ENCODE results near the gene SERPINA4. TPM values are rescaled to one million over a fixed set of nuclear protein-coding genes. Genes with fewer than 3 reads are reported as not detected.

The SERPINA4 gene
- total RNA-seq, 1 experiment from 2014 or later = not detected

- Histone ChIP-seq H2BK120ac (ENCODE audit: low read depth, low read length, poor library complexity, severe bottlenecking) (no peak overlapping the region), H2BK5ac (ENCODE audit: insufficient read length, low read length) (no peak overlapping the region), H3K27me3 (ENCODE audit: insufficient read depth, low read length) (no peaks in the 10 kb centered on the region), H3K9me3 (ENCODE audit: control insufficient read depth, low read depth, low read length) (no peaks in the 10 kb centered on the region), H3K4me1 (ENCODE audit: insufficient read depth, low read length) (no peaks in the 10 kb centered on the region), H3K27ac (ENCODE audit: insufficient read length, low read depth, low read length) (no peak overlapping the region), H4K20me1 (ENCODE audit: control insufficient read depth, insufficient read depth, insufficient read length) (no peaks in the 10 kb centered on the region), H3K79me1 (ENCODE audit: insufficient read depth, low read depth, low read length, poor library complexity, severe bottlenecking) (no peaks in the 10 kb centered on the region), H3K4ac (ENCODE audit: low read depth, low read length) (no peak overlapping the region), H3K23ac (ENCODE audit: insufficient read length, low read depth, low read length) (no peak overlapping the region), H3K23me2 (ENCODE audit: insufficient read length, low read depth, low read length, poor library complexity, severe bottlenecking) (no peaks in the 10 kb centered on the region), H2AK5ac (ENCODE audit: insufficient read length, low read length) (no peak overlapping the region), H3T11ph (ENCODE audit: low read length) (no peak overlapping the region), H4K8ac (replicated peaks; ENCODE audit: insufficient read length, low read depth, low read length) (no peak overlapping the region), H2BK12ac (ENCODE audit: insufficient read length, low read depth, low read length) (no peak overlapping the region), H3K14ac (ENCODE audit: insufficient read depth, low read length) (no peak overlapping the region), H2BK20ac (ENCODE audit: low read depth, low read length, poor library complexity, severe bottlenecking) (no peak overlapping the region), H2BK15ac (ENCODE audit: low read depth, low read length) (no peak overlapping the region), H2AFZ (ENCODE audit: low read length) (no peak overlapping the region), H4K5ac (ENCODE audit: insufficient read length, low read depth, low read length) (no peak overlapping the region), H3K79me2 (ENCODE audit: insufficient read depth, low read length) (no peaks in the 10 kb centered on the region), H3K9ac (ENCODE audit: extremely low read depth, insufficient read length, low read length) (no peak overlapping the region), H4K91ac (ENCODE audit: insufficient read length, low read depth, low read length) (no peak overlapping the region), H3K56ac (ENCODE audit: insufficient read length, low read depth, low read length) (no peak overlapping the region), H3K4me2 (ENCODE audit: insufficient read depth, insufficient read length, low read length) (no peak overlapping the region), H3K18ac (ENCODE audit: insufficient read length, low read depth, low read length) (no peak overlapping the region)
- Mint-ChIP-seq H3K36me3 (ENCODE audit: insufficient read depth in 1 of 3, low read depth in 3 of 3) (peaks cover 0 to 5% (median 5%) of the 10 kb centered on the region in 3 experiments; a peak in 3 of 7 replicates), H3K4me1 (peaks cover 0 to 5% of the 10 kb centered on the region in 2 experiments; a peak in 1 of 4 replicates), H3K27ac (no peak overlapping the region), H3K9me3 (peaks cover 8% of the 10 kb centered on the region in 2 experiments; a peak in 4 of 5 replicates), H3K4me3 (no peak overlapping the region), H3K27me3 (ENCODE audit: low read depth) (peaks cover 11% of the 10 kb centered on the region)
- TF ChIP-seq CTCF (conservative IDR thresholded peaks at IDR 0.05) = peak; percentile 32; the same call in 2 of the 3 replicates
- no CpG with 5 or more reads among the region's 8 CpGs for WGBS (ENCODE audit: extremely low coverage, insufficient read length, low lambda C conversion rate)
- no peak for DNase-seq
Measured at GRCh38 chr14:94591871-94592270, 30.6 kb downstream of the SERPINA4 start.

Data from H9 (cell line).